ENCODE data around the gene EXOC7. TPM values are rescaled to one million over a fixed set of nuclear protein-coding genes. Genes with fewer than 3 reads are reported as not detected.
A peak's percentile ranks its signal among the peaks of the same experiment; 100 is the strongest.

The EXOC7 gene, protein sequence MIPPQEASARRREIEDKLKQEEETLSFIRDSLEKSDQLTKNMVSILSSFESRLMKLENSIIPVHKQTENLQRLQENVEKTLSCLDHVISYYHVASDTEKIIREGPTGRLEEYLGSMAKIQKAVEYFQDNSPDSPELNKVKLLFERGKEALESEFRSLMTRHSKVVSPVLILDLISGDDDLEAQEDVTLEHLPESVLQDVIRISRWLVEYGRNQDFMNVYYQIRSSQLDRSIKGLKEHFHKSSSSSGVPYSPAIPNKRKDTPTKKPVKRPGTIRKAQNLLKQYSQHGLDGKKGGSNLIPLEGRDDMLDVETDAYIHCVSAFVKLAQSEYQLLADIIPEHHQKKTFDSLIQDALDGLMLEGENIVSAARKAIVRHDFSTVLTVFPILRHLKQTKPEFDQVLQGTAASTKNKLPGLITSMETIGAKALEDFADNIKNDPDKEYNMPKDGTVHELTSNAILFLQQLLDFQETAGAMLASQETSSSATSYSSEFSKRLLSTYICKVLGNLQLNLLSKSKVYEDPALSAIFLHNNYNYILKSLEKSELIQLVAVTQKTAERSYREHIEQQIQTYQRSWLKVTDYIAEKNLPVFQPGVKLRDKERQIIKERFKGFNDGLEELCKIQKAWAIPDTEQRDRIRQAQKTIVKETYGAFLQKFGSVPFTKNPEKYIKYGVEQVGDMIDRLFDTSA
- total RNA-seq (2014; rRNA removed; shearing (Covaris generic); ENCODE audit: low replicate concordance), result 55.4 and 69.0 TPM in 2 replicates

DNA sequence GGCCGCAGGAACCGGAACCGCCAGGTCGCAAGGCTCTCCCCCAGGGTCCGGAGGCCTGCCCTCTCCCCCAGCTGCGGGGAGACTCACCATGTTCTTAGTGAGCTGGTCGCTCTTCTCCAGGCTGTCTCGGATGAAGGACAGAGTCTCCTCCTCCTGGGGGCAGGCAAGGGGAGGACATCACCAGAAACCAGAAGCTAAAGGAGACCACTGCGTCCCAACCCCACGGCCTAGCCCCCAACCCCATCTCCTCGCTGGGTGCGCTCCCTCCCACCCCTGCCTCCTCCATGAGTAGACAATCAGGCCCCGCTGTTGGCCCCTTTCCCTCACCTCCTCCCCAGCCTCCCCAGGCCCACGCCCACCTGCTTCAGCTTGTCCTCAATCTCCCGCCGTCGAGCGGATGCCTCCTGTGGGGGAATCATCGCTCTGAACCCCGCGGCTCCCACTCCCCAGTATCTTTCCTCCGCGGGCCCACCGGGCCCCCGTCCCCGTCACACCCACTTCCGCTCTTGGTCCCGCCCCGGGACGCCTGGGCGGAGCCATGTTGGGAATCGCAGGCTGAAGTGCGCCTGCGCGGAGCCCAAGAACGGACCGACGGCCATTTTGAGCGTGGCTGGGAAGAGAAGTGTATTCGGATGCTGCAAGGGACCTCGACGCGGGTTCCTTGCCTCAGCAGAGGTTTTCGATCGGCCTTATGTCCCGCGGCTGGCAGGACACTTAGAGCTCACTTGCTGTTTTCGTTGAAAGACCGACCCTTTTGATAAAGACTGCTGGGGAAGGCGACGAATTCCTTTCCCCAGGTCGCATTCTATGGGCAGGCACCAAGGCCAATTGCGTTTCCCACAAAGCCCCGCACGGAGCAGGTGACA is at the start of gene EXOC7:
EXOC7 (minus strand) TSS at position 514 of the 866 bp plus-strand sequence; CDS start at position 419, 95 bp downstream.
- no peak within 1 kb of the TSS; the same call in 1 of the 2 replicates for H3K27ac ChIP-seq (ENCODE audit: low read length)
- no peaks in the 10 kb centered on the region for H3K9me2 ChIP-seq (replicated peaks; ENCODE audit: insufficient read depth, low read length)
- peak; percentile 98 for DNase-seq
- H4K20me1 ChIP-seq (ENCODE audit: insufficient read depth, low read depth, low read length), result peaks cover 3% of the 10 kb centered on the region; the same call in 1 of the 2 replicates
- peaks cover 17% of the 10 kb centered on the region for H3K79me2 ChIP-seq (ENCODE audit: low read length)
- peak within 1 kb of the TSS; percentile 88 for H3K9ac ChIP-seq (ENCODE audit: low read length)
- no peaks in the 10 kb centered on the region for H3K9me3 ChIP-seq (ENCODE audit: low read length)
- H3K36me3 ChIP-seq (ENCODE audit: insufficient read depth, low read length), result peaks cover 12% of the 10 kb centered on the region
- no peaks in the 10 kb centered on the region for H3K27me3 ChIP-seq (ENCODE audit: low read length)
- H3K4me1 ChIP-seq (ENCODE audit: low read length), result peaks cover 18% of the 10 kb centered on the region
- peak within 1 kb of the TSS; percentile 96 for H3K4me2 ChIP-seq (ENCODE audit: low read depth, low read length, poor library complexity, severe bottlenecking)
- peak within 1 kb of the TSS; percentile 89 for H3K4me3 ChIP-seq (ENCODE audit: low read length)
- peak within 1 kb of the TSS; percentile 70; the same call in 1 of the 2 replicates for H2AFZ ChIP-seq (ENCODE audit: low read length)

DNA sequence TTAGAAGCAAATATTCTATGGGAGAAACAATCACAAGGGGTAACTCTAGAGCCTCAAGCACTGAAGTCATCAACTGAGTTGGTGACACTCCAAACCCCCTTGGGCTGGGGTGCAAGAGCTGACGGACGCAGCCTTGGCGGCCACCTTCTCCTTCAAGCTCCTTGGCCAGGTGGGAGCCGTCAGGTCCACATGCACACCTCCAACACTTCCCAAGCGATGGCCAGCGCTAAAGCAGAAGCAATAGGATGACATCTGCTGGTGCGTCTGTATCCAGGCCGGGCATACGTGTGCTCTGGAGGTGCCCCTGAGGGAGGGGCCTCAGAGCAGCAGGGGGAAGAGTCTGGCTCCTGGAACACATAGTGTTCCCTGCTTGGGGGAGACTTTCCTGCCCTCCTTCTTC is 49.6 kb upstream of the EXOC7 start:
- Histone ChIP-seq H2AFZ (ENCODE audit: low read length) (no peak overlapping the region), H3K4me2 (ENCODE audit: low read depth, low read length, poor library complexity, severe bottlenecking) (no peak overlapping the region), H3K4me1 (ENCODE audit: low read length) (no peaks in the 10 kb centered on the region), H3K9me3 (ENCODE audit: low read length) (no peaks in the 10 kb centered on the region), H3K4me3 (ENCODE audit: low read length) (no peak overlapping the region), H3K79me2 (ENCODE audit: low read length) (no peaks in the 10 kb centered on the region), H3K9ac (ENCODE audit: low read length) (no peak overlapping the region), H3K36me3 (ENCODE audit: insufficient read depth, low read length) (no peaks in the 10 kb centered on the region), H3K27ac (ENCODE audit: low read length) (no peak overlapping the region), H3K27me3 (ENCODE audit: low read length) (no peaks in the 10 kb centered on the region), H3K9me2 (replicated peaks; ENCODE audit: insufficient read depth, low read length) (no peaks in the 10 kb centered on the region), H4K20me1 (ENCODE audit: insufficient read depth, low read depth, low read length) (no peaks in the 10 kb centered on the region)
- no peak for DNase-seq

DNA sequence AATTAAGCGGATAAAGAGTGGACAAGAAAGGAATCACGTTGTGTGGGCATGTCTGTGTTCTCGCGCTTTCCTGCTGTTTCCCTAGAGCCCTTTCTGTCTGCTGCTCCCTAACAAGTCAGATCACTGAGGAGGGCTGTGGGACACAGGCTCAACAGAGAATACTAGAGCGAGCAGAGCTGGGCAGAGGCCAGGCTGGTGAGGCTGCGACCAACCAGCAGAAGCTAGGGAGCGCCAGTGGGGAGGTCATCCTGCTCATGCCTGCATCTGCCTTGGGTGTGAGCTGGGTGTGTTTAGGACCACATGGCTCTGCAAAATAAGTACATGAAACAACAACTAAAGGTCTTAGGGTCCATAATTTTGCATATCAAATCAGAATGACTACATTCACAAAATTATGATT is 49.0 kb upstream of the EXOC7 start:
- no peaks in the 10 kb centered on the region for H3K36me3 ChIP-seq (ENCODE audit: insufficient read depth, low read length)
- no peak overlapping the region for H3K4me3 ChIP-seq (ENCODE audit: low read length)
- DNase-seq, result no peak
- no peaks in the 10 kb centered on the region for H3K4me1 ChIP-seq (ENCODE audit: low read length)
- H3K9me2 ChIP-seq (replicated peaks; ENCODE audit: insufficient read depth, low read length), result no peaks in the 10 kb centered on the region
- no peaks in the 10 kb centered on the region for H3K79me2 ChIP-seq (ENCODE audit: low read length)
- no peak overlapping the region for H3K27ac ChIP-seq (ENCODE audit: low read length)
- H2AFZ ChIP-seq (ENCODE audit: low read length), result no peak overlapping the region
- H3K9ac ChIP-seq (ENCODE audit: low read length), result no peak overlapping the region
- H4K20me1 ChIP-seq (ENCODE audit: insufficient read depth, low read depth, low read length), result no peaks in the 10 kb centered on the region
- H3K27me3 ChIP-seq (ENCODE audit: low read length), result no peaks in the 10 kb centered on the region
- H3K9me3 ChIP-seq (ENCODE audit: low read length), result no peaks in the 10 kb centered on the region
- H3K4me2 ChIP-seq (ENCODE audit: low read depth, low read length, poor library complexity, severe bottlenecking), result no peak overlapping the region

DNA sequence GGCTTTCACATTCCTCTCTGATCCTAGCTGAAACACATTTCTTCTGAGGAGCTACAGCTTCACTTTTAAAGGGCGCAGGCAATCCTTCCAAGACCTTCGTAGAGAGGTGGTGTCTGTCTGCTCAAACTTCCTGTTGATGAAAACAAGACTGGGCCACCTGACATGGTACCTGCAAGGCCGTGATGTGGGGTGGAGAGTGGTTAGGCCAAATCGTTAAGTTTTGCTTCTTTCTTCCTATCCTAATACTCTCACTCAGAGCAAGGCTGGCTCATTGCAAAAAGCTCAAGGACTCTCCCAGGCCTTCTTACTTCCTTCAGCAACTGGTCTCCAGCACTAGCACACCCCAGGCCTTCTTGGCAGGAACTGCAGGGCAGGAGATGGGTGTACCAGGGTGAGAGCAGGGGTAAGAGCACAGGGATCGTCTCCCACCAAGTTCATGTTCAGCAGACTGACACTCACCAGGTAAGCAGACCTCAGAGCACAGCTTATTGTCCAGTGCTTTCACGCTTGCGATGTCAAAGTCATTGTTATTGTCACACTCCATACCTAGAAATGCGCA is 48.4 kb upstream of the EXOC7 start:
- no peaks in the 10 kb centered on the region for H3K9me2 ChIP-seq (replicated peaks; ENCODE audit: insufficient read depth, low read length)
- no peak overlapping the region for H2AFZ ChIP-seq (ENCODE audit: low read length)
- no peaks in the 10 kb centered on the region for H3K9me3 ChIP-seq (ENCODE audit: low read length)
- H3K79me2 ChIP-seq (ENCODE audit: low read length), result no peaks in the 10 kb centered on the region
- H3K27ac ChIP-seq (ENCODE audit: low read length), result no peak overlapping the region
- H3K9ac ChIP-seq (ENCODE audit: low read length), result no peak overlapping the region
- no peaks in the 10 kb centered on the region for H3K27me3 ChIP-seq (ENCODE audit: low read length)
- H3K36me3 ChIP-seq (ENCODE audit: insufficient read depth, low read length), result no peaks in the 10 kb centered on the region
- no peaks in the 10 kb centered on the region for H4K20me1 ChIP-seq (ENCODE audit: insufficient read depth, low read depth, low read length)
- H3K4me1 ChIP-seq (ENCODE audit: low read length), result no peaks in the 10 kb centered on the region
- no peak overlapping the region for H3K4me2 ChIP-seq (ENCODE audit: low read depth, low read length, poor library complexity, severe bottlenecking)
- H3K4me3 ChIP-seq (ENCODE audit: low read length), result no peak overlapping the region
- DNase-seq, result no peak

DNA sequence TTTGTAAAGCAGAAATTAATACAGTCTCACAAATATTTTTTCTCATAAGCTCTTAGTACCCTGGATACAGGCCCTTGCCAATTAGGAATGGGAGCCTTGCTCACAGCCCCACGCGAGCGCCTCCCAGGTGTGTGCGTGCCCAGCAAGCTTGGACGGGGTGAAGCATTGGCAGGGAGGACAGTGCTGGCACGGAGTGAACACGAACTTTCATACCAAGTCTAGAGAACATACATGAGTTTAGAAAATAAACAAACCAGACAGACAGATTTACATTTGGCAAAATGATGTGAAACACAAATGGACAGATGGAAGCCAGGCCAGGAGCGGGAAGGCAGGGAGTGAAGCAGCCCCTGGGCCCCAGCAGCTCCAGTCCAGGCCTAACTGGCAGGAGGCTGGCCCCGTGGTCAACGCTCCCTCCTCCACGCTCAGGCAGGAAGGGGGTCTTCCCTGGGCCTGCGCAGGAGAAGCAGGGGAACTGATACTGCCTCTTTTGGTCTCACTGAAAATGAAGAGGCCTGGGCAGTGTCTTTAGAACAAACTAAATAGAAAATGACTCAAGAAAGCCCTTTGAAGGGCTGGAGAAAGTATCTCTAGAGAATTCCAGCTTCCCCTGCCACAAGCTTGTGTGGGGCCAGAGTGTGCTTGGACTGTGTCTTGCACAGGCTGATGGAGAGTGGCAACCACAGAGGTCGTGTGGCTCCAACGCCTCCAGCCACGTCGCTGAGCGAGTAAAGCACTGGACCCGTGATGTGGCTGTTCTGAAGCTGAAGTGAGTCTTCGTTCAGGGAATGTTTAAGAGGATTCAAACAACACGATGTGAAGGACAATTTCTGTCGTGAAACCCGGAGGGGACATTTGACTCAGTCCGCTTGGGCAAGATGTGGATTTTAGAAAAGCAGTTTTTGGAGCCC is 47.4 kb upstream of the EXOC7 start:
- H3K9me3 ChIP-seq (ENCODE audit: low read length), result no peaks in the 10 kb centered on the region
- H4K20me1 ChIP-seq (ENCODE audit: insufficient read depth, low read depth, low read length), result no peaks in the 10 kb centered on the region
- H3K9ac ChIP-seq (ENCODE audit: low read length), result no peak overlapping the region
- H3K27ac ChIP-seq (ENCODE audit: low read length), result no peak overlapping the region
- DNase-seq, result no peak
- no peaks in the 10 kb centered on the region for H3K79me2 ChIP-seq (ENCODE audit: low read length)
- H3K9me2 ChIP-seq (replicated peaks; ENCODE audit: insufficient read depth, low read length), result no peaks in the 10 kb centered on the region
- H2AFZ ChIP-seq (ENCODE audit: low read length), result no peak overlapping the region
- H3K4me1 ChIP-seq (ENCODE audit: low read length), result no peaks in the 10 kb centered on the region
- no peaks in the 10 kb centered on the region for H3K36me3 ChIP-seq (ENCODE audit: insufficient read depth, low read length)
- H3K4me2 ChIP-seq (ENCODE audit: low read depth, low read length, poor library complexity, severe bottlenecking), result no peak overlapping the region
- H3K27me3 ChIP-seq (ENCODE audit: low read length), result no peaks in the 10 kb centered on the region
- no peak overlapping the region for H3K4me3 ChIP-seq (ENCODE audit: low read length)

DNA sequence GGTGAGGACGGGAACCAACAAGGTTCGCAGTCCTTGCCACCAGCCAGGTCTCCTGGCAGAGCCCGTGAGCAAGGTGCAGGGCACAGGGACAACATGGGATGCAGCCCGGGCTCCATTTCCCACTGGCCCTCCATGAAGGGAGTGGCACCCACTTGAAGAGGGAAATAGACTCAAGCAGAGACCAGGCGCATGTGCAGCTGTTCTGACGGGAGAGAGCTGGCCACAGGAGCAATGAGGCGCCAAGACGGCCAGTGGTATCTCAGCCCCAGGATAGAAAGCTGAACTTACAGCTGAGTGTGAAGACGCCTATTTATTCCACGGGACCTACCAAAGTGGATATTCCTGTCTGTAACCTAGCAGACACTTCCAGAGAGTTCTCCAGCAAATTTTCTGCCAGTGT is 45.6 kb upstream of the EXOC7 start:
- Histone ChIP-seq H3K9me3 (ENCODE audit: low read length) (no peaks in the 10 kb centered on the region), H3K27ac (ENCODE audit: low read length) (no peak overlapping the region), H3K9ac (ENCODE audit: low read length) (no peak overlapping the region), H3K36me3 (ENCODE audit: insufficient read depth, low read length) (no peaks in the 10 kb centered on the region), H3K4me1 (ENCODE audit: low read length) (no peaks in the 10 kb centered on the region), H4K20me1 (ENCODE audit: insufficient read depth, low read depth, low read length) (no peaks in the 10 kb centered on the region), H3K27me3 (ENCODE audit: low read length) (no peaks in the 10 kb centered on the region), H3K9me2 (replicated peaks; ENCODE audit: insufficient read depth, low read length) (no peaks in the 10 kb centered on the region), H2AFZ (ENCODE audit: low read length) (no peak overlapping the region), H3K4me3 (ENCODE audit: low read length) (no peak overlapping the region), H3K79me2 (ENCODE audit: low read length) (no peaks in the 10 kb centered on the region), H3K4me2 (ENCODE audit: low read depth, low read length, poor library complexity, severe bottlenecking) (no peak overlapping the region)
- DNase-seq, result no peak

DNA sequence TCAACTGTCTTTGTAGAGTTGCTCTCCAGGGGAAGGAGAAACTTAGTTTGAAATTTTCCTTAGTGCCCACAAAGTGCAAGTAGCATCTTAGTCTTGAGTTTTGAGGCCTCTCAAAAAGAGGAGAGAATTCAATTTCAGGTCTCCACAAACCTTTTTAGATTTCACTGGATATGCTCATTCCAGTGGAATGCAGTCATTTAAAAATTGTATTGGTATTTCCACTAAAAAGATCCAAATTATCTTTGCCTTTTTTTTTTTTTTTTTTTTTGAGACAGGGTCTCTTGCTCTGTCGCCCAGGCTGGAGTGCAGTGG is 44.4 kb upstream of the EXOC7 start:
- Histone ChIP-seq H3K9me3 (ENCODE audit: low read length) (no peaks in the 10 kb centered on the region), H3K4me1 (ENCODE audit: low read length) (no peaks in the 10 kb centered on the region), H3K79me2 (ENCODE audit: low read length) (no peaks in the 10 kb centered on the region), H3K4me2 (ENCODE audit: low read depth, low read length, poor library complexity, severe bottlenecking) (no peak overlapping the region), H3K36me3 (ENCODE audit: insufficient read depth, low read length) (no peaks in the 10 kb centered on the region), H3K9ac (ENCODE audit: low read length) (no peak overlapping the region), H3K27me3 (ENCODE audit: low read length) (no peaks in the 10 kb centered on the region), H3K27ac (ENCODE audit: low read length) (no peak overlapping the region), H3K4me3 (ENCODE audit: low read length) (no peak overlapping the region), H2AFZ (ENCODE audit: low read length) (no peak overlapping the region), H4K20me1 (ENCODE audit: insufficient read depth, low read depth, low read length) (no peaks in the 10 kb centered on the region), H3K9me2 (replicated peaks; ENCODE audit: insufficient read depth, low read length) (no peaks in the 10 kb centered on the region)
- DNase-seq, result no peak

All from Karpas-422 (cell line).